ENCODE data around the gene FASTK.

FASTK gene

GRCh38 chr7:151082141-151083070, 1.8 kb upstream of the FASTK start:
- H3K27me3 ChIP-seq (ENCODE audit: control insufficient read depth in 5 of 5, insufficient read depth in 4 of 5, low read length in 5 of 5) = no peaks in the 10 kb centered on the region
- H3K4me3 ChIP-seq (ENCODE audit: low read depth in 1 of 5, low read length in 5 of 5) = peak overlapping the region; percentile 66 to 95 (median 80)
- H3K9ac ChIP-seq (ENCODE audit: low read length in 5 of 5) = peak overlapping the region; percentile 38 to 86 (median 82)
- H3K9me3 ChIP-seq (ENCODE audit: control insufficient read depth in 5 of 5, low read length in 5 of 5) = no peaks in the 10 kb centered on the region
- peaks cover 4 to 72% (median 61%) of the 10 kb centered on the region in 5 donors for H3K4me1 ChIP-seq (ENCODE audit: control insufficient read depth in 5 of 5, insufficient read depth in 5 of 5, low read length in 5 of 5)
- peaks cover 0 to 7% (median 0%) of the 10 kb centered on the region in 5 donors for H3K36me3 ChIP-seq (ENCODE audit: control insufficient read depth in 5 of 5, insufficient read depth in 5 of 5, low read length in 5 of 5)
- H3K27ac ChIP-seq (ENCODE audit: low read depth, low read length) = peak overlapping the region; percentile 94

- Histone ChIP-seq H3K9ac (ENCODE audit: low read length in 5 of 5) (peak overlapping the region in 4 of 5 donors; percentile 65 to 86 (median 83)), H3K4me3 (ENCODE audit: low read depth in 1 of 5, low read length in 5 of 5) (peak overlapping the region in 4 of 5 donors; percentile 53 to 95 (median 84)), H3K27ac (ENCODE audit: low read depth, low read length) (peak overlapping the region; percentile 94), H3K27me3 (ENCODE audit: control insufficient read depth in 5 of 5, insufficient read depth in 4 of 5, low read length in 5 of 5) (no peaks in the 10 kb centered on the region), H3K36me3 (ENCODE audit: control insufficient read depth in 5 of 5, insufficient read depth in 5 of 5, low read length in 5 of 5) (peaks cover 0 to 12% (median 6%) of the 10 kb centered on the region in 5 donors), H3K4me1 (ENCODE audit: control insufficient read depth in 5 of 5, insufficient read depth in 5 of 5, low read length in 5 of 5) (peaks cover 4 to 67% (median 58%) of the 10 kb centered on the region in 5 donors), H3K9me3 (ENCODE audit: control insufficient read depth in 5 of 5, low read length in 5 of 5) (no peaks in the 10 kb centered on the region)
These were observed 827 bp upstream of the FASTK start for GRCh38 chr7:151081170-151082101.

- Histone ChIP-seq H3K27ac (ENCODE audit: low read depth, low read length) (peak overlapping the region; percentile 94), H3K36me3 (ENCODE audit: control insufficient read depth in 5 of 5, insufficient read depth in 5 of 5, low read length in 5 of 5) (peaks cover 0 to 25% (median 17%) of the 10 kb centered on the region in 5 donors), H3K4me1 (ENCODE audit: control insufficient read depth in 5 of 5, insufficient read depth in 5 of 5, low read length in 5 of 5) (peaks cover 4 to 59% (median 49%) of the 10 kb centered on the region in 5 donors), H3K4me3 (ENCODE audit: low read depth in 1 of 5, low read length in 5 of 5) (peak overlapping the region; percentile 80 to 95 (median 83)), H3K9me3 (ENCODE audit: control insufficient read depth in 5 of 5, low read length in 5 of 5) (no peaks in the 10 kb centered on the region), H3K9ac (ENCODE audit: low read length in 5 of 5) (peak overlapping the region in 4 of 5 donors; percentile 65 to 92 (median 88)), H3K27me3 (ENCODE audit: control insufficient read depth in 5 of 5, insufficient read depth in 4 of 5, low read length in 5 of 5) (no peaks in the 10 kb centered on the region)
These were observed 515 bp downstream of the FASTK start for GRCh38 chr7:151080067-151080521.

GRCh38 chr7:151079199-151079910, 1.3 kb downstream of the FASTK start:
- H3K27me3 ChIP-seq (ENCODE audit: control insufficient read depth in 5 of 5, insufficient read depth in 4 of 5, low read length in 5 of 5) = no peaks in the 10 kb centered on the region
- H3K36me3 ChIP-seq (ENCODE audit: control insufficient read depth in 5 of 5, insufficient read depth in 5 of 5, low read length in 5 of 5) = peaks cover 0 to 32% (median 25%) of the 10 kb centered on the region in 5 donors
- peak overlapping the region; percentile 80 to 95 (median 83) for H3K4me3 ChIP-seq (ENCODE audit: low read depth in 1 of 5, low read length in 5 of 5)
- H3K9ac ChIP-seq (ENCODE audit: low read length in 5 of 5) = peak overlapping the region in 3 of 5 donors; percentile 65 to 91 (median 86)
- no peaks in the 10 kb centered on the region for H3K9me3 ChIP-seq (ENCODE audit: control insufficient read depth in 5 of 5, low read length in 5 of 5)
- H3K4me1 ChIP-seq (ENCODE audit: control insufficient read depth in 5 of 5, insufficient read depth in 5 of 5, low read length in 5 of 5) = peaks cover 4 to 55% (median 48%) of the 10 kb centered on the region in 5 donors
- H3K27ac ChIP-seq (ENCODE audit: low read depth, low read length) = no peak overlapping the region

GRCh38 chr7:151078233-151079040, 2.2 kb downstream of the FASTK start:
- Histone ChIP-seq H3K9ac (ENCODE audit: low read length in 5 of 5) (no peak overlapping the region), H3K27ac (ENCODE audit: low read depth, low read length) (no peak overlapping the region), H3K4me3 (ENCODE audit: low read depth in 1 of 5, low read length in 5 of 5) (no peak overlapping the region), H3K27me3 (ENCODE audit: control insufficient read depth in 5 of 5, insufficient read depth in 4 of 5, low read length in 5 of 5) (no peaks in the 10 kb centered on the region), H3K4me1 (ENCODE audit: control insufficient read depth in 5 of 5, insufficient read depth in 5 of 5, low read length in 5 of 5) (peaks cover 4 to 49% (median 43%) of the 10 kb centered on the region in 5 donors), H3K36me3 (ENCODE audit: control insufficient read depth in 5 of 5, insufficient read depth in 5 of 5, low read length in 5 of 5) (peaks cover 0 to 41% (median 34%) of the 10 kb centered on the region in 5 donors), H3K9me3 (ENCODE audit: control insufficient read depth in 5 of 5, low read length in 5 of 5) (no peaks in the 10 kb centered on the region)

GRCh38 chr7:151077705-151078232, 2.8 kb downstream of the FASTK start:
- Histone ChIP-seq H3K4me1 (ENCODE audit: control insufficient read depth in 5 of 5, insufficient read depth in 5 of 5, low read length in 5 of 5) (peaks cover 4 to 47% (median 42%) of the 10 kb centered on the region in 5 donors), H3K9ac (ENCODE audit: low read length in 5 of 5) (no peak overlapping the region), H3K27me3 (ENCODE audit: control insufficient read depth in 5 of 5, insufficient read depth in 4 of 5, low read length in 5 of 5) (no peaks in the 10 kb centered on the region), H3K4me3 (ENCODE audit: low read depth in 1 of 5, low read length in 5 of 5) (no peak overlapping the region), H3K9me3 (ENCODE audit: control insufficient read depth in 5 of 5, low read length in 5 of 5) (no peaks in the 10 kb centered on the region), H3K36me3 (ENCODE audit: control insufficient read depth in 5 of 5, insufficient read depth in 5 of 5, low read length in 5 of 5) (peaks cover 0 to 41% (median 36%) of the 10 kb centered on the region in 5 donors), H3K27ac (ENCODE audit: low read depth, low read length) (no peak overlapping the region)

- H3K4me1 ChIP-seq (ENCODE audit: control insufficient read depth in 5 of 5, insufficient read depth in 5 of 5, low read length in 5 of 5) = peaks cover 2 to 40% (median 35%) of the 10 kb centered on the region in 5 donors
- no peak overlapping the region for H3K27ac ChIP-seq (ENCODE audit: low read depth, low read length)
- H3K9ac ChIP-seq (ENCODE audit: low read length in 5 of 5) = no peak overlapping the region
- peaks cover 0 to 48% (median 37%) of the 10 kb centered on the region in 5 donors for H3K36me3 ChIP-seq (ENCODE audit: control insufficient read depth in 5 of 5, insufficient read depth in 5 of 5, low read length in 5 of 5)
- H3K4me3 ChIP-seq (ENCODE audit: low read depth in 1 of 5, low read length in 5 of 5) = no peak overlapping the region
- H3K27me3 ChIP-seq (ENCODE audit: control insufficient read depth in 5 of 5, insufficient read depth in 4 of 5, low read length in 5 of 5) = no peaks in the 10 kb centered on the region
- H3K9me3 ChIP-seq (ENCODE audit: control insufficient read depth in 5 of 5, low read length in 5 of 5) = no peaks in the 10 kb centered on the region
These were observed 3.5 kb downstream of the FASTK start for GRCh38 chr7:151076863-151077704.

- H3K9me3 ChIP-seq (ENCODE audit: control insufficient read depth in 5 of 5, low read length in 5 of 5) = no peaks in the 10 kb centered on the region
- H3K36me3 ChIP-seq (ENCODE audit: control insufficient read depth in 5 of 5, insufficient read depth in 5 of 5, low read length in 5 of 5) = peaks cover 0 to 58% (median 48%) of the 10 kb centered on the region in 5 donors
These were observed 4.6 kb downstream of the FASTK start for GRCh38 chr7:151075978-151076426.

More at GRCh38 chr7:151075978-151076426, 4.6 kb downstream of the FASTK start:
- Histone ChIP-seq H3K4me1 (ENCODE audit: control insufficient read depth in 5 of 5, insufficient read depth in 5 of 5, low read length in 5 of 5) (peaks cover 2 to 30% (median 24%) of the 10 kb centered on the region in 5 donors), H3K27ac (ENCODE audit: low read depth, low read length) (no peak overlapping the region), H3K27me3 (ENCODE audit: control insufficient read depth in 5 of 5, insufficient read depth in 4 of 5, low read length in 5 of 5) (no peaks in the 10 kb centered on the region), H3K9ac (ENCODE audit: low read length in 5 of 5) (no peak overlapping the region), H3K4me3 (ENCODE audit: low read depth in 1 of 5, low read length in 5 of 5) (no peak overlapping the region)
